Muscle layer of colon (tissue), 2 donors: ENCODE measurements around the gene KLHL25.

Source experiments
- H3K27ac ChIP-seq: one replicate; pipeline ENCODE4 v1.7.0; 2013; ENCODE audit warnings: low read depth, mild to moderate bottlenecking, low read length, moderate library complexity
- H3K27me3 ChIP-seq, 2 donors: one replicate each; pipeline ENCODE4 v1.7.0; 2013; ENCODE audit warnings: low read length in 2 of 2, mild to moderate bottlenecking in 2 of 2; ENCODE audit not compliant: insufficient read depth in 2 of 2, control insufficient read depth in 1 of 2
- H3K36me3 ChIP-seq: one replicate; pipeline ENCODE4 v1.7.0; 2013; ENCODE audit warnings: mild to moderate bottlenecking, low read length; ENCODE audit not compliant: insufficient read depth
- H3K4me1 ChIP-seq: one replicate; pipeline ENCODE4 v1.7.0; 2013; ENCODE audit warnings: mild to moderate bottlenecking, low read length; ENCODE audit not compliant: insufficient read depth
- H3K4me3 ChIP-seq, 2 donors: one replicate each; pipeline ENCODE4 v1.7.0; 2013; ENCODE audit warnings: low read length in 2 of 2, low read depth in 1 of 2, mild to moderate bottlenecking in 1 of 2, moderate library complexity in 1 of 2
- H3K9ac ChIP-seq: one replicate; pipeline ENCODE4 v1.7.0; 2013; ENCODE audit warnings: low read length
- H3K9me3 ChIP-seq: one replicate; pipeline ENCODE4 v1.7.0; 2013; ENCODE audit warnings: mild to moderate bottlenecking, low read length
- donor health status: abdominal sarcoma.
- donor health status: Adenocarcinoma of cecum.

Gene KLHL25

DNA sequence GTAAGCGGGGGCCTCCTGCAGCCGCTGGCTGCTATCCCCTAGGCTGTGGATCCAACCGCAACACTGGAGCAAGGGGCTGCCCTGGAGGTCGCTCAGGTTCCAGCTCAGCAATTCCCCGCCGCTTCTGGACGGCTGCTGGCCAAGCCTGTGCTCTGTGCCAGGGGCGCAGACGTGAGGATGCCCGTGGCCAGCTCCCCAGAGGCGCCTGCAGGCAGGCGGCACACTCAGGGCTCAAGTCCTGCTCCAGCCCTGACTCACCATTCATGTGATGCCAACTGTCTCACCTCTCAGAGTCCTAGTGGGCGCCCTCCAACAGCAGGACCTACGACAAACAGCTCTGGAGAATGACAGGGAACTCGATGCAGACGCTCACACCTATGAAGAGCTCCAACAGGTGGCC lies 31.6 kb downstream of the KLHL25 start:
- no peak overlapping the region for H3K27ac ChIP-seq
- no peaks in the 10 kb centered on the region for H3K4me1 ChIP-seq
- H3K9me3 ChIP-seq = no peaks in the 10 kb centered on the region
- H3K9ac ChIP-seq = no peak overlapping the region
- no peaks in the 10 kb centered on the region for H3K36me3 ChIP-seq
- H3K4me3 ChIP-seq = no peak overlapping the region
- H3K27me3 ChIP-seq = no peaks in the 10 kb centered on the region

GRCh38 chr15:85762756-85763127 lies 32.0 kb downstream of the KLHL25 start:
- H3K36me3 ChIP-seq = no peaks in the 10 kb centered on the region
- no peak overlapping the region for H3K4me3 ChIP-seq
- H3K9ac ChIP-seq = no peak overlapping the region
- no peaks in the 10 kb centered on the region for H3K27me3 ChIP-seq
- no peaks in the 10 kb centered on the region for H3K4me1 ChIP-seq
- H3K9me3 ChIP-seq = no peaks in the 10 kb centered on the region
- H3K27ac ChIP-seq = no peak overlapping the region

DNA sequence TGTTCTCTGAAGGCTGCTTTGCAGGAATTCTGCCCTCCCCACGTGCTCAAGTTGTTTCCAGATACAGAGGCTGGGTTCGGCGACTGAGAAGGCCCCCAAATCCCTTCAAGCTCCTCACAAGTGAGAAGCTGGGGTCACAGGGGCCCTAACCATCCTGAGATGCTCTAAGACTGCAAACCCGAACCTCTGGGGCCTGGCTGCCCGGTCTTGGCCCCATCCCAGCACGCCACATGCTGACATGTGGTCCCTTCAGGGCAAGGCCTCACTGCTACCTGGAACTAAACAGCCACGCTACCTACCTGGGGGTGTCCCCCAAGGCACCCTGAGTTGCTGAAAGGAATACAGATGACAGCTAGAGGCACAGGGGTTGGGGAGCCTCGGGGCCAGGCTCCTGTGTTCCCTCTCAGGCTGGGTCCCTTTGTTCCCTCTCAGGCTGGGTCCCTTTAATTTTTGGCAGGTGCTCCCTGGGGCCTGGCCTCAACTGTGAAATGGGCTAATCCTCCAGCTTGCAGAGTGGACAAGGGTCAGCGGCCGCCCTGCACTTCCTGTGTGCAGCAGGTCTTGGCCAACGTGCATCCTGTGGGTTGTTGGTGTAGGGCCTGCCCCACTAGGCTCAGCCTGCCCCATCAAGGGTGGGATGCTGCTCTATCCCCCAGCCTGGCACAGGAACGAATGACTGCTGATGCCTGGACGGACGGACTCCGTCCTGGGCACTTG lies 32.5 kb downstream of the KLHL25 start:
- Histone ChIP-seq H3K9ac (no peak overlapping the region), H3K27me3 (no peaks in the 10 kb centered on the region), H3K9me3 (no peaks in the 10 kb centered on the region), H3K27ac (no peak overlapping the region), H3K4me3 (no peak overlapping the region), H3K4me1 (no peaks in the 10 kb centered on the region), H3K36me3 (no peaks in the 10 kb centered on the region)

GRCh38 chr15:85761635-85762034 lies 33.1 kb downstream of the KLHL25 start:
- H3K36me3 ChIP-seq = no peaks in the 10 kb centered on the region
- H3K4me3 ChIP-seq = no peak overlapping the region
- H3K9me3 ChIP-seq = no peaks in the 10 kb centered on the region
- H3K9ac ChIP-seq = no peak overlapping the region
- H3K4me1 ChIP-seq = no peaks in the 10 kb centered on the region
- no peak overlapping the region for H3K27ac ChIP-seq
- H3K27me3 ChIP-seq = no peaks in the 10 kb centered on the region

DNA sequence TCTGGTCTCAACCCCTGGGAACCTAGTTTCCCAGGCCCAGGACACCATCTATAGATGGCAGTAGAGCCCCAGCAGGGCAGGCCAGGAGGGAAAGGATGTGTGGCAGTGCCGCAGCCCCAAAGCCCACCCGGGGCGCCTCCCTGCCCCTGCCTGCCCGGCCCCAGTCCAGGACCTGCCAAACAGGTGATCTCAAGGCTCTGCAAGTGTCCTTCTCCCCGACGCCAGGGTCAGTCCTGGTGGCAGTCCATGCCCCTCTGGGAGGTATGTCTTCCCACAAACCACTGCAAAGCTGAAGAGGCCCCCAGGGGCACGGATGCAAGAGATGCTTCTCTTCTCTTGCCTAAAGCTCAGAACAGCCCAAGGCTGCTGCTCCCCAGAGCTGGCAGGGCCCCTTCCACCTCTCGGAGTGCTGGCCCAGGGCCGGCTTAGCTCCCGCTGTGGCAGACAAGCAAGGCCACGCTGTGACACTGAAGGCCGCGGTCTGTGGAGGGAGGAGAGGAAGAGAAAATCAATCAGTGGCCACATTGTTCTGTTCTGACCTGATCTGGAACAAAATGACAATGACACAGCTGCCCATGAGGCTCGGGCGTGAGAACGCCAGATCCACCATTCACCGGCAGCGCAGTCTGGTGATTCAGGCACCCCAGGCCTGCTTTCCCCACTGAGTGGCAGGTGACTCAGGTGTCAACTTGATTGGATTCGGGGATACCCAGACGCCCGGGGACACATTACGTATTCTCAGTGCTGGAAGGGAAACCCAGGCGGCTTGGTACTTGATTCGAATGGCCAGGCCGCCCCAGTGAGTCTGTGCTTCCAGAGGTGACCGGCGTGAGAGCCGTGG lies 34.0 kb downstream of the KLHL25 start:
- H3K36me3 ChIP-seq = no peaks in the 10 kb centered on the region
- peaks cover under 1% of the 10 kb centered on the region for H3K4me1 ChIP-seq
- H3K9ac ChIP-seq = no peak overlapping the region
- no peak overlapping the region for H3K4me3 ChIP-seq
- no peaks in the 10 kb centered on the region for H3K27me3 ChIP-seq
- no peak overlapping the region for H3K27ac ChIP-seq
- H3K9me3 ChIP-seq = no peaks in the 10 kb centered on the region

DNA sequence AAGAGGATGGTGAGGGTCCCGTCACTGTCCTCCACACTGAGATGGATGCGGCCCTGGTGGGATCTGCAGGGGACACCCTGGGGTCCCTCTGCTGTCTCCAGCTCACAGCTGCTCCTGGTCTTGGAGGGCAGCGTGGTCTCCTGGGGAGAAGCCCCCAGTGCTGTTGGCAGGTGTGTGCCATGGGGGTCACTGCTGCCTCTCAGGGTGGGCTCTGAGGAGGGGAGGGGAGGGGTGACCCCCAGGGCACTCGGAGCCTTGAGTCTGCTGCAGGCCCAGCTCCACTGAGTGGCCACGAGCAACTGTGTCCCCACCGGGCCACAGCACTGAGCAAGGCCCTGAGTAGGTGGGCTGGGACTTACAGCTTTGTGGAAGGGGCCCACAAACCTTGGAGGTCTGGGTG lies 34.7 kb downstream of the KLHL25 start:
- Histone ChIP-seq H3K9me3 (no peaks in the 10 kb centered on the region), H3K4me3 (no peak overlapping the region), H3K36me3 (no peaks in the 10 kb centered on the region), H3K27ac (no peak overlapping the region), H3K27me3 (no peaks in the 10 kb centered on the region), H3K9ac (no peak overlapping the region), H3K4me1 (peaks cover 7% of the 10 kb centered on the region)

- no peaks in the 10 kb centered on the region for H3K27me3 ChIP-seq
- no peaks in the 10 kb centered on the region for H3K9me3 ChIP-seq
- no peak overlapping the region for H3K9ac ChIP-seq
- no peak overlapping the region for H3K27ac ChIP-seq
- H3K4me3 ChIP-seq = no peak overlapping the region
- H3K4me1 ChIP-seq = peaks cover 9% of the 10 kb centered on the region
- no peaks in the 10 kb centered on the region for H3K36me3 ChIP-seq
Measured at GRCh38 chr15:85759376-85759775, 35.3 kb downstream of the KLHL25 start.

DNA sequence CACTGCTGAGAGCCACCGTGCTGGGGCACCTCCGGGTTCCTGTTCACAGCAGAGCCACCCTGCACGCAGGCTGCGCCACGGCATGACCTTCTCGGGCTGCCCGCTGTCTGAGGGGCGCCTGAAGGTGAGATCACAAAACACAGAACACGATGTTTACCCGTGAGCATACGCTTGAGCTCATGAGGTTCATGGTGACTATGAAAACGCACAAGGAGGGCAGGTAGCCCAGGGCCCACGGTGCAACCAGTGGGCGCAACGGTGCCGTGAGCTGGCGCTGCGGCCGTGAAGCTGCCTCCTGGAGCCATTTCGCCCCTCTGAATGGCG lies 36.1 kb downstream of the KLHL25 start:
- H3K9ac ChIP-seq = no peak overlapping the region
- no peak overlapping the region for H3K4me3 ChIP-seq
- H3K27ac ChIP-seq = no peak overlapping the region
- no peaks in the 10 kb centered on the region for H3K9me3 ChIP-seq
- no peaks in the 10 kb centered on the region for H3K27me3 ChIP-seq
- H3K36me3 ChIP-seq = no peaks in the 10 kb centered on the region
- H3K4me1 ChIP-seq = peaks cover 9% of the 10 kb centered on the region

DNA sequence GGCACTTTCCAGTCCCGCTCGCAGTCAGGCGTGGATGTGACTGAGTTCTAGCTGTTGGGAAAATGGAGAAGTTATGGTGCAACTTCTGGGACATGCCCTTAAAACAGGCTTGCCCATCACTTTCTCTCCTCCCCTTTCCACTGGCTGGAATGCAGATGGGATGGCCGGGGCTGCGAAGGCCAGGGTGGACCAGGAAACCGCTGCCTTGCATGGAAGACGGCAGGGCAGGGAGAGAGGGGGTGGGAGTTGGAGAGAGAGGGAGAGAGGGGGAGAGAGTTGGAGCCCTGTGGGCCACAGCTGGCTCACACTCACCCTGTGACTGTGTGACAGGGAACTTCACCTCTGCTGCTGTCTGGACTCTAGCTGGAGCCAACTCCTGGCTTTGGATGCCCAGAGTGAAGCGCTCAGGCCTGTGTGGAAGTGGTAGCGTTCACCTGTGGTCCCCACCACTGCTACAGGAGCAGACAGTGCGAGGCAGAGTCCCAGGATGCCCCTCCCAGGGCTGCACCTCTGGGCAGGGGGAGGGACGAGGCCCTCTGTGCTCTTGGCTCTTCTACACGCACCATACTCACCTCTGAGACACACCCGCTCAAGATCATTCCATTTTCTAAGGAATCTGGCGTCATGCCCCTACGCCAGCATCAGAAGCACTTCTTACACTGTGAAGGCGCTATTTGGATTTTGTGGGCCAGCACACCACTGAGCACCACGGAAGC lies 36.6 kb downstream of the KLHL25 start:
- H3K9me3 ChIP-seq = no peaks in the 10 kb centered on the region
- no peaks in the 10 kb centered on the region for H3K27me3 ChIP-seq
- no peaks in the 10 kb centered on the region for H3K36me3 ChIP-seq
- H3K27ac ChIP-seq = no peak overlapping the region
- peaks cover 9% of the 10 kb centered on the region for H3K4me1 ChIP-seq
- H3K9ac ChIP-seq = no peak overlapping the region
- H3K4me3 ChIP-seq = no peak overlapping the region

- no peaks in the 10 kb centered on the region for H3K27me3 ChIP-seq
- H3K9me3 ChIP-seq = no peaks in the 10 kb centered on the region
- H3K4me3 ChIP-seq = no peak overlapping the region
- no peak overlapping the region for H3K9ac ChIP-seq
- H3K27ac ChIP-seq = no peak overlapping the region
- H3K36me3 ChIP-seq = no peaks in the 10 kb centered on the region
- peaks cover 9% of the 10 kb centered on the region for H3K4me1 ChIP-seq
Measured at GRCh38 chr15:85757073-85757938, 37.4 kb downstream of the KLHL25 start.
